ENCODE results near the gene DPM2.

DNA sequence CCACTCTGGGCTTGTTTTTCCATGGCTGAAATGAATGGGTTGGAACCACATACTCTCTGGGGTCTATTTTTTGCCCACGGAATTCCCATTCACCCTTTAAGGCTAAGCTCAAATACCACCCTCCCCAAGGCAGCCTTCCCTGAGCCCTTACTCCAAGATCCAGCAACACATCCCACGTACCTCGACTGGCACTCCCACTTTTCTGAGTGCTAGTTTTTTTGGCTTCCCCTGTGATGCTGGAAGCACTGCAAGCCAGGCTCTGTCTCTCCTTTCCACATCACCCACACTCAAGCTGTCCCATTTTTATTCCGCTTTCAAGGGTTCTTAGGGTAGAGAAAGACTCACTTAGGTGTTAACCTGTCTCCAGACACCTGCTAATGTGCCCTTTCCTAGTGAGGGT, 44.3 kb downstream of the DPM2 start:
- TF ChIP-seq, protein P1, sequence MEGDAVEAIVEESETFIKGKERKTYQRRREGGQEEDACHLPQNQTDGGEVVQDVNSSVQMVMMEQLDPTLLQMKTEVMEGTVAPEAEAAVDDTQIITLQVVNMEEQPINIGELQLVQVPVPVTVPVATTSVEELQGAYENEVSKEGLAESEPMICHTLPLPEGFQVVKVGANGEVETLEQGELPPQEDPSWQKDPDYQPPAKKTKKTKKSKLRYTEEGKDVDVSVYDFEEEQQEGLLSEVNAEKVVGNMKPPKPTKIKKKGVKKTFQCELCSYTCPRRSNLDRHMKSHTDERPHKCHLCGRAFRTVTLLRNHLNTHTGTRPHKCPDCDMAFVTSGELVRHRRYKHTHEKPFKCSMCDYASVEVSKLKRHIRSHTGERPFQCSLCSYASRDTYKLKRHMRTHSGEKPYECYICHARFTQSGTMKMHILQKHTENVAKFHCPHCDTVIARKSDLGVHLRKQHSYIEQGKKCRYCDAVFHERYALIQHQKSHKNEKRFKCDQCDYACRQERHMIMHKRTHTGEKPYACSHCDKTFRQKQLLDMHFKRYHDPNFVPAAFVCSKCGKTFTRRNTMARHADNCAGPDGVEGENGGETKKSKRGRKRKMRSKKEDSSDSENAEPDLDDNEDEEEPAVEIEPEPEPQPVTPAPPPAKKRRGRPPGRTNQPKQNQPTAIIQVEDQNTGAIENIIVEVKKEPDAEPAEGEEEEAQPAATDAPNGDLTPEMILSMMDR (IDR thresholded peaks at IDR 0.05) = no peak
- TF ChIP-seq EZH2 (IDR thresholded peaks at IDR 0.05) (no peak), EZH2phosphoT487 (IDR thresholded peaks at IDR 0.05) (no peak)
